GM12865 (cell line): ENCODE results near the gene GALNT11.
"Not testable (repeated sequence)": the region's sequence is repeated elsewhere in the genome, so short reads cannot be mapped to it uniquely, and the experiment has no call there.

Experiments
- DNase-seq: peaks from one replicate; pipeline ENCODE4 v3.0.0; 2010; ENCODE audit warnings: low read depth
- H3K4me3 ChIP-seq: 2 replicates; pipeline ENCODE4 v1.5.1; 2011; ENCODE audit warnings: mild to moderate bottlenecking, low read depth, low read length, control low read depth
- CTCF ChIP-seq: IDR thresholded peaks from 2 replicates; pipeline ENCODE4 v1.5.1; 2011; ENCODE audit warnings: low read length, control low read depth, low read depth, inconsistent platforms; ENCODE audit not compliant: insufficient read depth; ENCODE audit errors: missing control alignments

Gene GALNT11

GRCh38 chr7:152052771-152053170 is 27.3 kb downstream of the GALNT11 start:
- no peak overlapping the region for H3K4me3 ChIP-seq
- DNase-seq: no peak
- no peak for TF ChIP-seq CTCF

- TF ChIP-seq CTCF: no peak
Observed at GRCh38 chr7:152054367-152055230, 29.1 kb downstream of the GALNT11 start.

GRCh38 chr7:152056621-152057274 is 31.3 kb downstream of the GALNT11 start:
- no peak overlapping the region for H3K4me3 ChIP-seq
- DNase-seq: no peak
- TF ChIP-seq CTCF: no peak

More at GRCh38 chr7:152054367-152055230, 29.1 kb downstream of the GALNT11 start:
- no peak for DNase-seq
- no peak overlapping the region for H3K4me3 ChIP-seq

GRCh38 chr7:152059311-152059710 is 33.8 kb downstream of the GALNT11 start:
- TF ChIP-seq CTCF: no peak
- DNase-seq: no peak
- no peak overlapping the region for H3K4me3 ChIP-seq

- not testable (repeated sequence) for H3K4me3 ChIP-seq, DNase-seq
Observed at GRCh38 chr7:152061086-152061485, 35.6 kb downstream of the GALNT11 start.

GRCh38 chr7:152063192-152063591 is 37.7 kb downstream of the GALNT11 start:
- not testable (repeated sequence) for DNase-seq, H3K4me3 ChIP-seq

- not testable (repeated sequence) for DNase-seq, H3K4me3 ChIP-seq
Observed at GRCh38 chr7:152063821-152064220, 38.3 kb downstream of the GALNT11 start.

GRCh38 chr7:152065800-152066344 is 40.4 kb downstream of the GALNT11 start:
- not testable (repeated sequence) for DNase-seq, H3K4me3 ChIP-seq

- DNase-seq: no peak
- TF ChIP-seq CTCF: no peak
- H3K4me3 ChIP-seq: no peak overlapping the region
Observed at GRCh38 chr7:152072421-152072820, 46.9 kb downstream of the GALNT11 start.
